BE2C (cell line): ENCODE results near the gene PPP1R12A.

Experiments used
- DNase-seq: peaks from one replicate; pipeline ENCODE4 v3.0.0-alpha.2; 2020
- H3K27me3 ChIP-seq: fragments of 250-450 bp; sonication (Bioruptor Pico); 2 replicates; pipeline ENCODE4 v1.5.1; 2020; ENCODE audit warnings: mild to moderate bottlenecking
- H3K36me3 ChIP-seq: fragments of 250-450 bp; sonication (Bioruptor Pico); 2 replicates; pipeline ENCODE4 v1.5.1; 2020; ENCODE audit warnings: mild to moderate bottlenecking
- H3K4me1 ChIP-seq: fragments of 250-450 bp; sonication (Bioruptor Pico); 2 replicates; pipeline ENCODE4 v1.5.1; 2020
- H3K4me3 ChIP-seq: 2 replicates; pipeline ENCODE4 v1.5.1; 2011; ENCODE audit warnings: low read depth, low read length
- H3K9me3 ChIP-seq: fragments of 250-450 bp; sonication (Bioruptor Pico); 2 replicates; pipeline ENCODE4 v1.5.1; 2020
- TF ChIP-seq, protein P1 (sequence below): IDR thresholded peaks from 2 replicates; pipeline ENCODE4 v1.5.1; 2012; ENCODE audit warnings: mild to moderate bottlenecking, low read depth, low read length

Gene PPP1R12A

GRCh38 chr12:79933532-79934264, 1.2 kb downstream of the PPP1R12A start:
- Histone ChIP-seq H3K4me1 (no peaks in the 10 kb centered on the region), H3K9me3 (no peaks in the 10 kb centered on the region), H3K27me3 (no peaks in the 10 kb centered on the region), H3K36me3 (no peaks in the 10 kb centered on the region), H3K4me3 (peak overlapping the region; percentile 97)
- DNase-seq, result no peak
- TF ChIP-seq, protein P1, sequence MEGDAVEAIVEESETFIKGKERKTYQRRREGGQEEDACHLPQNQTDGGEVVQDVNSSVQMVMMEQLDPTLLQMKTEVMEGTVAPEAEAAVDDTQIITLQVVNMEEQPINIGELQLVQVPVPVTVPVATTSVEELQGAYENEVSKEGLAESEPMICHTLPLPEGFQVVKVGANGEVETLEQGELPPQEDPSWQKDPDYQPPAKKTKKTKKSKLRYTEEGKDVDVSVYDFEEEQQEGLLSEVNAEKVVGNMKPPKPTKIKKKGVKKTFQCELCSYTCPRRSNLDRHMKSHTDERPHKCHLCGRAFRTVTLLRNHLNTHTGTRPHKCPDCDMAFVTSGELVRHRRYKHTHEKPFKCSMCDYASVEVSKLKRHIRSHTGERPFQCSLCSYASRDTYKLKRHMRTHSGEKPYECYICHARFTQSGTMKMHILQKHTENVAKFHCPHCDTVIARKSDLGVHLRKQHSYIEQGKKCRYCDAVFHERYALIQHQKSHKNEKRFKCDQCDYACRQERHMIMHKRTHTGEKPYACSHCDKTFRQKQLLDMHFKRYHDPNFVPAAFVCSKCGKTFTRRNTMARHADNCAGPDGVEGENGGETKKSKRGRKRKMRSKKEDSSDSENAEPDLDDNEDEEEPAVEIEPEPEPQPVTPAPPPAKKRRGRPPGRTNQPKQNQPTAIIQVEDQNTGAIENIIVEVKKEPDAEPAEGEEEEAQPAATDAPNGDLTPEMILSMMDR, result no peak

- peak overlapping the region; percentile 97 for H3K4me3 ChIP-seq
- no peaks in the 10 kb centered on the region for H3K9me3 ChIP-seq
- H3K27me3 ChIP-seq, result no peaks in the 10 kb centered on the region
- no peaks in the 10 kb centered on the region for H3K36me3 ChIP-seq
- DNase-seq, result no peak
- H3K4me1 ChIP-seq, result no peaks in the 10 kb centered on the region
- TF ChIP-seq, protein P1, result no peak
Measured at GRCh38 chr12:79933043-79933442, 1.9 kb downstream of the PPP1R12A start.

- Histone ChIP-seq H3K27me3 (no peaks in the 10 kb centered on the region), H3K36me3 (no peaks in the 10 kb centered on the region), H3K4me1 (no peaks in the 10 kb centered on the region), H3K9me3 (no peaks in the 10 kb centered on the region), H3K4me3 (no peak overlapping the region; the same call in 1 of the 2 replicates)
- no peak for DNase-seq
- TF ChIP-seq, protein P1, result no peak
Measured at GRCh38 chr12:79932357-79932756, 2.5 kb downstream of the PPP1R12A start.

GRCh38 chr12:79929065-79929464, 5.8 kb downstream of the PPP1R12A start:
- TF ChIP-seq, protein P1, result no peak
- H3K9me3 ChIP-seq, result no peaks in the 10 kb centered on the region

DNA sequence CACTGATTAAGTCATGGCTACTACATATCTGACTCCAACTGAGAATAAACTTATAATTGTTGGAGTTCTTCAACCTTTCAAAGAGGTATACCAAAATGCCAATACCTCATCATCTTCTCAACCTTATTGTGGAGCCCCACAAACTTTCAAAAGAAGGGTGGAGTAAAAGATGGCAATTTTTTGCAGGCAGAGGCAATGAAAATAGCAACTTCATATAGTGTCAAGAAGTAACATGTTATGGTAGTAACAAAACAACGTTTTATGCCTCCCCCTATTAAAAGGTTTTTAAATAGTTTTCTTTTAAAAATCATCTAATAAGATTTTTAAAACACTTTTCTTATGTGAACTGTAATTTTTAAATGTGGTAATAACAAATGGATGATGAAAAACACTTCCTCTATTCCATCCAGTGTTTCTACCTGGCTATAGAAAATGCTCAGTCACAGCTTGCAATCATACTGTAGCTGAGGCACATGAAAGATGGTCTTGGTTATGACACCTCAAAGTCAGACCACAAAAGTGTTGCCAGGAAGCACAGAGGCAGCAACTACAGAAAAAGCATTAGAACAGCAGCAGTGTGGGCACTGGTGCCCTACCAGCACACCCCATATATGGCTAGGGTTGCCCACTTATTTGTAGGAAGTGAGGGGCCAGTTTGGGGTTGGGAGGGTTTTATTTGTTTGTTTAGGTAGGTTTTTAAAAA, 7.0 kb downstream of the PPP1R12A start:
- H3K36me3 ChIP-seq, result no peaks in the 10 kb centered on the region
- H3K9me3 ChIP-seq, result no peaks in the 10 kb centered on the region
- H3K27me3 ChIP-seq, result no peaks in the 10 kb centered on the region
- H3K4me3 ChIP-seq, result no peak overlapping the region
- no peak for DNase-seq
- no peaks in the 10 kb centered on the region for H3K4me1 ChIP-seq
- TF ChIP-seq, protein P1, result no peak

More at GRCh38 chr12:79929065-79929464, 5.8 kb downstream of the PPP1R12A start:
- no peaks in the 10 kb centered on the region for H3K36me3 ChIP-seq
- no peaks in the 10 kb centered on the region for H3K27me3 ChIP-seq
- DNase-seq, result no peak
- no peak overlapping the region for H3K4me3 ChIP-seq
- H3K4me1 ChIP-seq, result no peaks in the 10 kb centered on the region

DNA sequence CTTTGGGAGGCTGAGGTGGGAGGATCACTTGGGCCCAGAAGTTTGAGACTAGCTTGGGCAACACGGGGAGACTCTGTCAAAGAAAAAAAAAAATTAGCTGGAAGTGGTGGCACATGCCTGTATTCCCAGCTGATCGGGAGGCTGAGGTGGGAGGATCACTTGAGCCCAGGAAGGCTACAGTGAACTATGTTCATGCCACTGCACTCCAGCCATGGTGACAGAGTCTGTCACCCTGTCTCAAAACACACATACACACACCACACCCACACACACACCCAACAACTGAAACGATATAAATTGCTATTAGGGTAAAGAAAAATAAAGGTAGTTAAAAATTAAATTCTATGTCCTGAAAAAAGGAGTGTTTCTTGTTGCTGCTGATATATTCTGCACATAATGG, 7.9 kb downstream of the PPP1R12A start:
- Histone ChIP-seq H3K4me3 (no peak overlapping the region), H3K9me3 (no peaks in the 10 kb centered on the region), H3K27me3 (no peaks in the 10 kb centered on the region), H3K4me1 (no peaks in the 10 kb centered on the region), H3K36me3 (no peaks in the 10 kb centered on the region)
- TF ChIP-seq, protein P1, result no peak
- no peak for DNase-seq
